ENCODE data around the gene TIA1. TPM values are rescaled to one million over a fixed set of nuclear protein-coding genes. Genes with fewer than 3 reads are reported as not detected.

Gene TIA1
- total and polyA plus RNA-seq, 12 donors, result 18.8 to 107 (median 43.2) TPM

DNA sequence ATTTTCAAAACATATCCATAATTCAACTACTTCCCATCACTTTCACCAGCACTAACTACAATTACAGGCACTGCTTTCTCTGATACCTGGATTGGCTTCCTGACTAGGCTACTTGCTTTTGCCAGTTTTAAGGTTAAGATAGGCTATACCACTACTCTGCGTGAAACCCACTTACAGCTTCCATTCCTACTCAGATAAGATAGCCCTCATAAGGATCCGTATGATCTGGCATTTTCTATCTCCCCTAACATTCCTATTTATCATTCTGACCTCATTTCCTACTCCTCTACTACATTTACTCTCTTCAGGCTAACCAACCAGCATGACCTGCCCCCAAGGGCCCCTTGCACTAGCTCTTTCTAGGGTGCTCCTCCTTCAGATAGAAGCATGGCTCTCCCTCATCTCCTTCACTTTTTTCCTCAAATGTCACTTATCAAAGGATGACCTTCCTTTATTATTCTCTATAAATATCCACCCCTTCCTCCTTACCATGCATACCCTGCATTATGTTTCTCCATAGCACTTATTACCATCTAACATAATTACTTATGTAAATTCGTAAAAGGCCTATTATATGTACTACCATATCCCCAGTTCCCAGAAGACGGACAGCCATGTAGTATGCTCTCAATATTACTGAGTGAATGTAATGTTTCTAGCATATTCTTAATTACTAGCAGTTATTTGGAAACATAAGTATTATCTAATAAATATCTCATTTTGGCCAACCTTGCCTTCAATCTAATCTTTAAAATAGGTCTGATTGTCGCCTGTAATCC lies 4.4 kb downstream of the TIA1 start:
- intact Hi-C loops (cut with DNase I), result loop anchor here in 1 of 10 donors (10.0 kb wide), 1 partner anchor 49 kb away; the partner anchor contains the start of gene C2orf42
- no peak for DNase-seq
- H3K27me3 ChIP-seq, result no peaks in the 10 kb centered on the region
- no peak for ATAC-seq
- TF ChIP-seq, protein P1, sequence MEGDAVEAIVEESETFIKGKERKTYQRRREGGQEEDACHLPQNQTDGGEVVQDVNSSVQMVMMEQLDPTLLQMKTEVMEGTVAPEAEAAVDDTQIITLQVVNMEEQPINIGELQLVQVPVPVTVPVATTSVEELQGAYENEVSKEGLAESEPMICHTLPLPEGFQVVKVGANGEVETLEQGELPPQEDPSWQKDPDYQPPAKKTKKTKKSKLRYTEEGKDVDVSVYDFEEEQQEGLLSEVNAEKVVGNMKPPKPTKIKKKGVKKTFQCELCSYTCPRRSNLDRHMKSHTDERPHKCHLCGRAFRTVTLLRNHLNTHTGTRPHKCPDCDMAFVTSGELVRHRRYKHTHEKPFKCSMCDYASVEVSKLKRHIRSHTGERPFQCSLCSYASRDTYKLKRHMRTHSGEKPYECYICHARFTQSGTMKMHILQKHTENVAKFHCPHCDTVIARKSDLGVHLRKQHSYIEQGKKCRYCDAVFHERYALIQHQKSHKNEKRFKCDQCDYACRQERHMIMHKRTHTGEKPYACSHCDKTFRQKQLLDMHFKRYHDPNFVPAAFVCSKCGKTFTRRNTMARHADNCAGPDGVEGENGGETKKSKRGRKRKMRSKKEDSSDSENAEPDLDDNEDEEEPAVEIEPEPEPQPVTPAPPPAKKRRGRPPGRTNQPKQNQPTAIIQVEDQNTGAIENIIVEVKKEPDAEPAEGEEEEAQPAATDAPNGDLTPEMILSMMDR (IDR thresholded peaks at IDR 0.05), result no peak
- WGBS, 2 donors, result 59 to 65% methylated on average over 5 of the region's 5 CpGs
- no peaks in the 10 kb centered on the region for H3K9me3 ChIP-seq
- peaks cover 0 to 25% (median 8%) of the 10 kb centered on the region in 9 donors for H3K36me3 ChIP-seq
- no peak overlapping the region for H3K4me3 ChIP-seq
- H3K4me1 ChIP-seq, result peaks cover 21 to 69% (median 51%) of the 10 kb centered on the region in 9 donors
- peak overlapping the region in 1 of 10 donors; percentile 23 for H3K27ac ChIP-seq

DNA sequence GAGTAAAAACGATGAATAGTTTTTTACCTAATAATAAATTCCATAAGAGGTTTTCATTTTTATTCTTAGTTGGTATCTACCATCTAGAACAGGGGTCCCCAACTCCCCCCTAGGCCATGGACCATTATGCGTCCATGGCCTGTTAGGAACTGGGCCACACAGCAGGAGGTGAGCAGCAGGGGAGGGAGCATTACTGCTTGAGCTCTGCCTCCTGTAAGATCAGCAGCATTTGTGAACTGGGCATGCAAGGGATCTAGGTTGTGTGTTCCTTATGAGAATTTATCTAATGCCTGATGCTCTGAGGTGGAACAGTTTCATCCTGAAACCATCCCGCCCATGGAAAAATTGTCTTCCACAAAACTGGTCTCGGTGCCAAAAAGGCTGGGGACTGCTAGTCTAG lies 5.9 kb downstream of the TIA1 start:
- no peak for DNase-seq
- ATAC-seq, result no peak
- Histone ChIP-seq H3K36me3 (peaks cover 0 to 30% (median 8%) of the 10 kb centered on the region in 9 donors), H3K27ac (no peak overlapping the region), H3K4me3 (no peak overlapping the region), H3K27me3 (no peaks in the 10 kb centered on the region), H3K4me1 (peaks cover 21 to 68% (median 51%) of the 10 kb centered on the region in 9 donors), H3K9me3 (no peaks in the 10 kb centered on the region)
- intact Hi-C loops (cut with DNase I), result loop anchor here in 1 of 10 donors (10.0 kb wide), 1 partner anchor 48 kb away; the partner anchor contains the start of gene C2orf42
- 80 to 85% methylated on average over 4 of the region's 4 CpGs for WGBS, 2 donors
- TF ChIP-seq, protein P1 (IDR thresholded peaks at IDR 0.05), result no peak

DNA sequence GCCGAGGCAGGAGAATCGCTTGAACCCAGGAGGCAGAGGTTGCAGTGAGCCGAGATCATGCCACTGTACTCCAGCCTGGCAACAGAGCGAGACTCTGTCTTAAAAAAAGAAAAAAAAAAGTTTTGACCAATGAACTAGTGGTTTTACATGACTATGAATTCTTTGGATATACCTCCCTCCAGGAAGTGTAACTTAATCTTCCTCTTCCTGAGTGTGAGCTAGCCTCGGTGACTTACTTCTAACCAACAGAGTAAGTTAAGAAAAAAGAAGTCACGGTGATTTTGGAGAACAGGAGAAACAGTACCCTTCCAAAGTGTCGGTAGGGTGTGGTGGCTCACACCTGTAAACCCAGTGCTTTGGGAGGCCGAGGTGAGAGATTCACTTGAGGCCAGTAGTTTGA lies 7.1 kb downstream of the TIA1 start:
- Histone ChIP-seq H3K27ac (no peak overlapping the region), H3K27me3 (no peaks in the 10 kb centered on the region), H3K4me3 (no peak overlapping the region), H3K9me3 (no peaks in the 10 kb centered on the region), H3K4me1 (peaks cover 17 to 65% (median 41%) of the 10 kb centered on the region in 9 donors), H3K36me3 (peaks cover 0 to 39% (median 8%) of the 10 kb centered on the region in 9 donors)
- intact Hi-C loops (cut with DNase I), result loop anchor here in 1 of 10 donors (10.0 kb wide), 1 partner anchor 47 kb away; the partner anchor contains the start of gene C2orf42
- ATAC-seq (no peak), DNase-seq (no peak)
- WGBS, 2 donors, result 91 to 93% methylated on average over 8 of the region's 8 CpGs
- TF ChIP-seq, protein P1 (IDR thresholded peaks at IDR 0.05), result no peak

DNA sequence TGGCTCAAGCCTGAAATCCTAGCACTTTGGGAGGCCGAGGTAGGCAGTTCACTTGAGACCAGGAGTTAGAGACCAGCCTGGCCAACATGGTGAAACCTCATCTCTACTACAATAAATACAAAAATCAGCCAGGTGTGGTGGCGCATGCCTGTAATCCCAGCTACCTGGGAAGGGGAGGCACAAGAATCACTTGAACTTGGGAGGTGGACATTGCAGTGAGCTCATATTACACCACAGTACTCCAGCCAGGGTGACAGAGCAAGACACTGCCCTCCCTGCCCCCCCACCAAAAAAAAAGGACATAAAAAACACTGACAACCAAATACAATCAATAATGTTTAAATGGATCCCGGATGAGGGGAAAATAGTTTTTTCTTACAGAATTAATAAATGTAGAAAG lies 7.8 kb downstream of the TIA1 start:
- intact Hi-C loops (cut with DNase I), result loop anchor here in 1 of 10 donors (10.0 kb wide), 1 partner anchor 46 kb away; the partner anchor contains the start of gene C2orf42
- no peak for ATAC-seq

More for the DNA sequence above, 7.8 kb downstream of the TIA1 start:
- H3K36me3 ChIP-seq, result peaks cover 0 to 47% (median 8%) of the 10 kb centered on the region in 9 donors
- no peaks in the 10 kb centered on the region for H3K9me3 ChIP-seq
- no peak overlapping the region for H3K27ac ChIP-seq
- H3K4me3 ChIP-seq, result no peak overlapping the region
- TF ChIP-seq, protein P1 (IDR thresholded peaks at IDR 0.05), result no peak
- H3K27me3 ChIP-seq, result no peaks in the 10 kb centered on the region
- DNase-seq, result no peak
- peaks cover 15 to 63% (median 33%) of the 10 kb centered on the region in 9 donors for H3K4me1 ChIP-seq
- WGBS, 2 donors, result 93 to 95% methylated on average over 3 of the region's 3 CpGs

Measured in heart right ventricle (tissue), 16 donors.